HCT116 (cell line): ENCODE results near the gene FREM1. TPM values are rescaled to one million over a fixed set of nuclear protein-coding genes. Genes with fewer than 3 reads are reported as not detected.

Source experiments
- ATAC-seq: fragments of 200-7000 bp; cut with Tn5 transposase; 2 replicates; pipeline ENCODE4 v1.9.1; 2020; ENCODE audit warnings: mild to moderate bottlenecking, moderate library complexity
- BruUV-seq: library from RNA; stranded (reverse); fragments of 400-500 nt; replicated peaks from 2 replicates; lab custom pipeline; 2021; lab: Mats Ljungman, UMichigan
- CTCF ChIA-PET: fragments of 300-600 bp; sonication (Branson Sonifier 250); formaldehyde crosslinking; loops from one replicate; lab custom pipeline; 2021; ENCODE audit warnings: antibody characterized with exemption; lab: Charles Lee
- POLR2A ChIA-PET: fragments of 300-600, 350-600 bp; sonication (Branson Sonifier 250); formaldehyde crosslinking; loops from one replicate; lab custom pipeline; 2021; ENCODE audit warnings: antibody characterized with exemption; lab: Charles Lee
- RAD21 ChIA-PET, 2 experiments: fragments of 300-600 bp; sonication (Branson Sonifier 250); formaldehyde crosslinking; loops; one replicate each; lab custom pipeline; 2023; ENCODE audit warnings: low total read pairs in 2 of 2; ENCODE audit not compliant: uncharacterized antibody in 2 of 2, unreplicated experiment in 2 of 2, low non-redundant PET in 1 of 2; lab: Charles Lee
- DNase-seq: peaks from one replicate; pipeline ENCODE4 v3.0.0-alpha.2; 2010; ENCODE audit warnings: low read depth, low spot score
- H2AFZ ChIP-seq: fragments of 200-600 bp; shearing (Covaris generic), sonication (generic); 2 replicates; pipeline ENCODE4 v1.6.1; 2017; ENCODE audit warnings: low read depth, mixed run types, mixed read lengths, antibody characterized with exemption, low read length; ENCODE audit not compliant: poor library complexity, severe bottlenecking
- H3K27ac ChIP-seq: 2 replicates; pipeline ENCODE4 v1.5.1; 2012; ENCODE audit warnings: low read depth, low read length
- H3K27me3 ChIP-seq: fragments of 200-600 bp; sonication (generic); 2 replicates; pipeline ENCODE4 v1.6.1; 2016; ENCODE audit warnings: mixed run types, low read length, mixed read lengths; ENCODE audit not compliant: insufficient read depth
- H3K36me3 ChIP-seq, 2 experiments: fragments of 200-500 bp in 1 of 2; fragments of 200-600 bp in 1 of 2; sonication (Bioruptor generic) in 1 of 2; sonication (generic) in 1 of 2; 2 replicates each; pipeline versions ENCODE4 v1.5.1 to v1.6.1; 2014 to 2016; ENCODE audit warnings: low read length in 2 of 2, inconsistent platforms in 1 of 2, mixed read lengths in 1 of 2, mixed run types in 1 of 2; ENCODE audit not compliant: insufficient read depth in 2 of 2, control insufficient read depth in 1 of 2
- H3K4me1 ChIP-seq, 2 experiments: fragments of 200-600 bp in 1 of 2; sonication (generic) in 1 of 2; 2 replicates each; pipeline versions ENCODE4 v1.5.1 to v1.6.1; 2012 to 2017; ENCODE audit warnings: low read length in 2 of 2, inconsistent platforms in 1 of 2, mild to moderate bottlenecking in 1 of 2, mixed read lengths in 1 of 2, mixed run types in 1 of 2, moderate library complexity in 1 of 2; ENCODE audit not compliant: insufficient read depth in 2 of 2, control insufficient read depth in 1 of 2
- H3K4me2 ChIP-seq: fragments of 200-600 bp; sonication (generic); 2 replicates; pipeline ENCODE4 v1.6.1; 2017; ENCODE audit warnings: mixed run types, low read length, mixed read lengths
- H3K4me3 ChIP-seq, 2 experiments: fragments of 200-600 bp in 1 of 2; sonication (generic) in 1 of 2; replicated peaks in 1 of 2; 2 replicates each; pipeline ENCODE4 v1.5.1; 2011 to 2016; ENCODE audit warnings: low read length in 2 of 2, control low read depth in 1 of 2, low read depth in 1 of 2, mild to moderate bottlenecking in 1 of 2, mixed read lengths in 1 of 2, mixed run types in 1 of 2
- H3K79me2 ChIP-seq: fragments of 200-600 bp; sonication (generic); 2 replicates; pipeline ENCODE4 v1.6.1; 2017; ENCODE audit warnings: mild to moderate bottlenecking, mixed run types, low read length, moderate library complexity, mixed read lengths; ENCODE audit not compliant: insufficient read depth
- H3K9ac ChIP-seq: fragments of 200-600 bp; sonication (generic); 2 replicates; pipeline ENCODE4 v1.6.1; 2016; ENCODE audit warnings: low read length, mixed read lengths
- H3K9me2 ChIP-seq: fragments of 200-600 bp; sonication (generic), shearing (Covaris generic); 2 replicates; pipeline ENCODE4 v1.6.1; 2017; ENCODE audit warnings: mixed run types, mild to moderate bottlenecking, moderate library complexity; ENCODE audit not compliant: insufficient read depth
- H3K9me3 ChIP-seq, 2 experiments: fragments of 200-500 bp in 1 of 2; fragments of 200-600 bp in 1 of 2; sonication (Bioruptor generic) in 1 of 2; sonication (generic) in 1 of 2; 2 replicates each; pipeline ENCODE4 v1.6.1; 2014 to 2017; ENCODE audit warnings: low read length in 2 of 2, mixed read lengths in 2 of 2, inconsistent platforms in 1 of 2, low read depth in 1 of 2, mild to moderate bottlenecking in 1 of 2, mixed run types in 1 of 2, moderate library complexity in 1 of 2; ENCODE audit not compliant: control insufficient read depth in 1 of 2, insufficient read depth in 1 of 2
- H4K20me1 ChIP-seq: fragments of 200-600 bp; sonication (generic), shearing (Covaris generic); 2 replicates; pipeline ENCODE4 v1.6.1; 2017; ENCODE audit warnings: mixed run types, mild to moderate bottlenecking, moderate library complexity; ENCODE audit not compliant: insufficient read depth
- CEBPB ChIP-seq: IDR thresholded peaks from 2 replicates; pipeline ENCODE4 v1.6.1; 2012; ENCODE audit warnings: low read depth
- EZH2phosphoT487 ChIP-seq: fragments of 200-600 bp; IDR thresholded peaks from 2 replicates; pipeline ENCODE4 v1.6.1; 2018; ENCODE audit warnings: antibody characterized with exemption, borderline replicate concordance
- FOSL1 ChIP-seq: IDR thresholded peaks from 2 replicates; pipeline ENCODE4 v1.6.1; 2012; ENCODE audit warnings: low read depth
- POLR2AphosphoS5 ChIP-seq: IDR thresholded peaks from 2 replicates; pipeline ENCODE4 v1.6.1; 2011; ENCODE audit warnings: mild to moderate bottlenecking, low read depth, low read length, moderate library complexity
- RAD21 ChIP-seq: IDR thresholded peaks from 2 replicates; pipeline ENCODE4 v1.6.1; 2012; ENCODE audit warnings: low read depth, mild to moderate bottlenecking
- SIN3A ChIP-seq: IDR thresholded peaks from 2 replicates; pipeline ENCODE4 v1.6.1; 2012; ENCODE audit warnings: low read depth
- SP1 ChIP-seq: IDR thresholded peaks from 2 replicates; pipeline ENCODE4 v1.6.1; 2012; ENCODE audit warnings: low read depth
- SRF ChIP-seq: IDR thresholded peaks from 2 replicates; pipeline ENCODE4 v1.6.1; 2012; ENCODE audit warnings: low read depth
- TCF7L2 ChIP-seq: IDR thresholded peaks from 2 replicates; pipeline ENCODE4 v1.7.0; 2011; ENCODE audit warnings: borderline replicate concordance, inconsistent platforms; ENCODE audit not compliant: insufficient read depth, insufficient read length; ENCODE audit errors: extremely low read depth
- YY1 ChIP-seq: IDR thresholded peaks from 2 replicates; pipeline ENCODE4 v1.6.1; 2011; ENCODE audit warnings: low read length, low read depth, moderate library complexity, mild to moderate bottlenecking; ENCODE audit not compliant: insufficient replicate concordance; ENCODE audit errors: extremely low read depth
- ZNF274 ChIP-seq: fragments of 200-500 bp; sonication (Bioruptor generic); IDR thresholded peaks from 2 replicates; pipeline ENCODE4 v1.6.1; 2014; ENCODE audit warnings: mild to moderate bottlenecking, low read depth, low read length, inconsistent platforms
- intact Hi-C: fragments of 100-400 bp; cut with micrococcal nuclease; formaldehyde crosslinking; loops from 2 replicates; pipeline ENCODE4 v1.10.0; 2022
- total RNA-seq: library from RNA; stranded (reverse); gene quantifications from one replicate; pipeline ENCODE4 v1.2.1, GENCODE V29; 2021; ENCODE audit not compliant: unreplicated experiment
- TF ChIP-seq, protein P1 (sequence below), 3 experiments: fragments of 200-600 bp in 1 of 3; sonication (generic) in 1 of 3; IDR thresholded peaks in 2 of 3; conservative IDR thresholded peaks in 1 of 3; 2 replicates each; pipeline ENCODE4 v1.5.1; 2012 to 2017; ENCODE audit warnings: low read depth in 2 of 3, low read length in 2 of 3, antibody characterized with exemption in 1 of 3, borderline replicate concordance in 1 of 3, control low read depth in 1 of 3, mild to moderate bottlenecking in 1 of 3, mixed read lengths in 1 of 3, mixed run types in 1 of 3, moderate library complexity in 1 of 3; ENCODE audit not compliant: insufficient read depth in 1 of 3
- TF ChIP-seq, protein P2 (sequence below): IDR thresholded peaks from 2 replicates; pipeline ENCODE4 v1.6.1; 2012; ENCODE audit warnings: low read depth
- TF ChIP-seq, protein P3 (sequence below): IDR thresholded peaks from 2 replicates; pipeline ENCODE4 v1.6.1; 2012

Gene FREM1
- total RNA-seq, 1 experiment from 2014 or later, result 0.12 TPM

DNA sequence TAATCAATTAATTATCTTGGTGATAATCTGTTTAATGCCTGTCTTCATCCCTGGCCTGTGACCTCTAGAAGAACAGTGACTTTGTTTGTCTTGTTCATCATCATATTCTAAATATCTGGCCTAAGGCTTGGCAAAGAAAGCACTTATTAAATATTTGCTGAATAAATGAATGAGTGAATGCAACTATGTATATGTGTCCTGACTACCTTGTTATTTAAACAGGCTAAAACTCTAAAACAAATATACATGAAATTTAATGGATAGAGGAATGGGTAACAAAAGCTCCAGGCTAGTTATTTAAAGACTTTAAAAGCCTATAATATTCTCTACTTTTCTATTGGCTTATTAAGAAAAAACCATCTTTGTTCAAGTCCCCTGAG lies 96.0 kb downstream of the FREM1 start:
- POLR2A ChIA-PET, result no interaction called here
- TF ChIP-seq FOSL1, result no peak
- no peak for TF ChIP-seq SP1
- TF ChIP-seq RAD21, result no peak
- TF ChIP-seq, protein P1, sequence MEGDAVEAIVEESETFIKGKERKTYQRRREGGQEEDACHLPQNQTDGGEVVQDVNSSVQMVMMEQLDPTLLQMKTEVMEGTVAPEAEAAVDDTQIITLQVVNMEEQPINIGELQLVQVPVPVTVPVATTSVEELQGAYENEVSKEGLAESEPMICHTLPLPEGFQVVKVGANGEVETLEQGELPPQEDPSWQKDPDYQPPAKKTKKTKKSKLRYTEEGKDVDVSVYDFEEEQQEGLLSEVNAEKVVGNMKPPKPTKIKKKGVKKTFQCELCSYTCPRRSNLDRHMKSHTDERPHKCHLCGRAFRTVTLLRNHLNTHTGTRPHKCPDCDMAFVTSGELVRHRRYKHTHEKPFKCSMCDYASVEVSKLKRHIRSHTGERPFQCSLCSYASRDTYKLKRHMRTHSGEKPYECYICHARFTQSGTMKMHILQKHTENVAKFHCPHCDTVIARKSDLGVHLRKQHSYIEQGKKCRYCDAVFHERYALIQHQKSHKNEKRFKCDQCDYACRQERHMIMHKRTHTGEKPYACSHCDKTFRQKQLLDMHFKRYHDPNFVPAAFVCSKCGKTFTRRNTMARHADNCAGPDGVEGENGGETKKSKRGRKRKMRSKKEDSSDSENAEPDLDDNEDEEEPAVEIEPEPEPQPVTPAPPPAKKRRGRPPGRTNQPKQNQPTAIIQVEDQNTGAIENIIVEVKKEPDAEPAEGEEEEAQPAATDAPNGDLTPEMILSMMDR (IDR thresholded peaks at IDR 0.05 in 2 of 3, conservative IDR thresholded peaks at IDR 0.05 in 1 of 3; ENCODE audit: borderline replicate concordance in 1 of 3, insufficient read depth in 1 of 3, low read depth in 2 of 3, low read length in 2 of 3), result no peak
- no peak for TF ChIP-seq CEBPB
- TF ChIP-seq EZH2phosphoT487, result no peak
- TF ChIP-seq, protein P2, sequence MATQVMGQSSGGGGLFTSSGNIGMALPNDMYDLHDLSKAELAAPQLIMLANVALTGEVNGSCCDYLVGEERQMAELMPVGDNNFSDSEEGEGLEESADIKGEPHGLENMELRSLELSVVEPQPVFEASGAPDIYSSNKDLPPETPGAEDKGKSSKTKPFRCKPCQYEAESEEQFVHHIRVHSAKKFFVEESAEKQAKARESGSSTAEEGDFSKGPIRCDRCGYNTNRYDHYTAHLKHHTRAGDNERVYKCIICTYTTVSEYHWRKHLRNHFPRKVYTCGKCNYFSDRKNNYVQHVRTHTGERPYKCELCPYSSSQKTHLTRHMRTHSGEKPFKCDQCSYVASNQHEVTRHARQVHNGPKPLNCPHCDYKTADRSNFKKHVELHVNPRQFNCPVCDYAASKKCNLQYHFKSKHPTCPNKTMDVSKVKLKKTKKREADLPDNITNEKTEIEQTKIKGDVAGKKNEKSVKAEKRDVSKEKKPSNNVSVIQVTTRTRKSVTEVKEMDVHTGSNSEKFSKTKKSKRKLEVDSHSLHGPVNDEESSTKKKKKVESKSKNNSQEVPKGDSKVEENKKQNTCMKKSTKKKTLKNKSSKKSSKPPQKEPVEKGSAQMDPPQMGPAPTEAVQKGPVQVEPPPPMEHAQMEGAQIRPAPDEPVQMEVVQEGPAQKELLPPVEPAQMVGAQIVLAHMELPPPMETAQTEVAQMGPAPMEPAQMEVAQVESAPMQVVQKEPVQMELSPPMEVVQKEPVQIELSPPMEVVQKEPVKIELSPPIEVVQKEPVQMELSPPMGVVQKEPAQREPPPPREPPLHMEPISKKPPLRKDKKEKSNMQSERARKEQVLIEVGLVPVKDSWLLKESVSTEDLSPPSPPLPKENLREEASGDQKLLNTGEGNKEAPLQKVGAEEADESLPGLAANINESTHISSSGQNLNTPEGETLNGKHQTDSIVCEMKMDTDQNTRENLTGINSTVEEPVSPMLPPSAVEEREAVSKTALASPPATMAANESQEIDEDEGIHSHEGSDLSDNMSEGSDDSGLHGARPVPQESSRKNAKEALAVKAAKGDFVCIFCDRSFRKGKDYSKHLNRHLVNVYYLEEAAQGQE, result no peak
- TF ChIP-seq, protein P3, sequence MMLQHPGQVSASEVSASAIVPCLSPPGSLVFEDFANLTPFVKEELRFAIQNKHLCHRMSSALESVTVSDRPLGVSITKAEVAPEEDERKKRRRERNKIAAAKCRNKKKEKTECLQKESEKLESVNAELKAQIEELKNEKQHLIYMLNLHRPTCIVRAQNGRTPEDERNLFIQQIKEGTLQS, result no peak
- TF ChIP-seq POLR2AphosphoS5, result no peak
- no peak for TF ChIP-seq TCF7L2
- no peak for TF ChIP-seq SRF
- TF ChIP-seq SIN3A, result no peak
- no peak for TF ChIP-seq ZNF274
- TF ChIP-seq YY1, result no peak
- TF ChIP-seq, all 23 proteins: peak for 0
- Histone ChIP-seq H3K79me2 (no peaks in the 10 kb centered on the region), H2AFZ (no peak overlapping the region), H3K9me3 (no peaks in the 10 kb centered on the region), H3K27ac (no peak overlapping the region), H3K4me3 (no peak overlapping the region), H3K36me3 (no peaks in the 10 kb centered on the region), H3K9me2 (no peaks in the 10 kb centered on the region), H3K27me3 (peaks cover 18% of the 10 kb centered on the region), H4K20me1 (no peaks in the 10 kb centered on the region), H3K4me1 (no peaks in the 10 kb centered on the region), H3K9ac (no peak overlapping the region), H3K4me2 (no peak overlapping the region)
- DNase-seq (no peak), ATAC-seq (no peak)
- CTCF ChIA-PET, result no interaction called here
- no TSS peak for BruUV-seq
- RAD21 ChIA-PET, result no interaction called here
- intact Hi-C loops, result no loop called here
